Head of caudate nucleus (tissue), 42 donors: ENCODE data around the gene GNG12.

Experiments
- DNase-seq, 42 donors: peaks; one replicate each; pipeline versions ENCODE4 v3.0.0 to v3.0.0-alpha.2; 2020 to 2021; ENCODE audit warnings: mixed read lengths in 7 of 42
- intact Hi-C: fragments of 100-400 bp; cut with DNase I; formaldehyde crosslinking; loops from one replicate; pipeline ENCODE4 v1.15.0; 2022

GNG12 gene

DNA sequence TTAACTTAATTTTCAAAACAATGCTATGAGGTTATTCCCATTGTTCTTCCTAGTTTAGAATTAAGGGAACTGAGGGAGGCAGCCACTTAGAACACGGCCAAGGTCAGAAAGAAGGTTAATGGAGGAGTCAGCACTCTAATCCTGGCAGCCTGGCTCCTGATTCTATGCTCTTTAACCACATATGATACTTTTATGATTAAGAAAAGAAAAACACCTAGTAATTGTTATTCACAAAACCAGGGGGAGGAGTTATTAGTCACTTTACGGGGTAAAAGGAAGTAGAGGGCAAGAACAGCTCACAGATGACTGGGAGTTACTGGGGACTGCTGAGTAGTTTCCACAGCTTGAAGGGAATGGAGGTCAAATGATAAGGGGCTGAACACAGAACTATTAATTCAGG is 109.6 kb downstream of the GNG12 start:
- DNase-seq: no peak
- intact Hi-C loops: no loop called here

GRCh38 chr1:67723126-67723525 is 110.1 kb downstream of the GNG12 start:
- DNase-seq: no peak
- intact Hi-C loops: no loop called here

- DNase-seq: peak in 5 of 42 donors; percentile 6 to 52 (median 30)
- intact Hi-C loops: no loop called here
Measured at GRCh38 chr1:67722292-67722944, 110.8 kb downstream of the GNG12 start.

DNA sequence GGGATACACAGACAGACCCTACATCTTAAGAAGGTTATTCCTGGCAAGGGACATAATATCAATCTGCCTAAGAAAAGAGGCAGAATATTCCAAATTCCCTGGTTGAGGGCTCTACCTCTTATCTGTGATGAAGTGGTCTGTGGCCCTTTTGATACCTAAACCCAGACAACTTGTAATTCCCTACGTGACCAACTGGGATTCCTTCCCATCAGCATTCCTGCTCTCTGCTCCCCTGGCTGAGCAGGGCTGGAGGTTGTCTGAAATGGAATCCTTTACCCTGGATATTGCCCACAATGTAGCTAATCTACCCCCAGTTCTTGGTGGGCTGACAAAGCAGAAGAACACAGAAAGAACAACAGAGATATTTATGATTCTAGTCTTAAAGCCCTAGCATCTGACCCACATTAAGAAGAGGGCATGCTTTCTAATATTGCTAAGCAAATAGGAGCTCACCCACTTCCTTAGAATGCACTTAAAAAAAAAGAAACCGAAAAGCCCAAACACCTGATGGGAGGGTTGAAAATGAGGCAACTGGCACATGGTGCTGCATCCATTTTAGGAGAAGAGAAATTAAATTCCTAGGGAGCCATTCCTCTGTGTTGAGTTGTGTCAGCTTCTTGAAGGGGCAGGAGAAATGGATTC is 111.5 kb downstream of the GNG12 start:
- no peak for DNase-seq
- intact Hi-C loops: no loop called here

GRCh38 chr1:67721112-67721511 is 112.2 kb downstream of the GNG12 start:
- DNase-seq: no peak
- intact Hi-C loops: no loop called here

GRCh38 chr1:67719329-67720196 is 113.7 kb downstream of the GNG12 start:
- DNase-seq: no peak
- intact Hi-C loops: no loop called here

DNA sequence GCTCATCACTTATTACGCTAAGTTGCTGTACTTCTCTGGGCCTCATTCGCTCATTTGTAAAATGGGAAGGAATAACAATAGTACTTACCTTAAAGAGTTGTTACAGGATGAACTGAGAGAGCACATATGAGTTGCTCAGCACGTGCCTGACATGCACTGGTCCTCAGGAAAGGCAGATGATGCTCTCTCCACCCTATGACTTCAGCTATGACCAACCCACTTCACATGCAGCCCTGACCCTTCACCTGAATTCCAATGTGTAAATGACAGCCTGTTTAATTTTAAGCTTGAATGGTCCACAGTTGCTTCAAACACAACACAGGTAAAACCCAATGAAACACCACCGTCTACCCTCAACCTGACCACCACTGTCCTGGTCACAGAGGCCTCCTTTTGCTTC is 115.4 kb downstream of the GNG12 start:
- no peak for DNase-seq
- intact Hi-C loops: no loop called here

DNA sequence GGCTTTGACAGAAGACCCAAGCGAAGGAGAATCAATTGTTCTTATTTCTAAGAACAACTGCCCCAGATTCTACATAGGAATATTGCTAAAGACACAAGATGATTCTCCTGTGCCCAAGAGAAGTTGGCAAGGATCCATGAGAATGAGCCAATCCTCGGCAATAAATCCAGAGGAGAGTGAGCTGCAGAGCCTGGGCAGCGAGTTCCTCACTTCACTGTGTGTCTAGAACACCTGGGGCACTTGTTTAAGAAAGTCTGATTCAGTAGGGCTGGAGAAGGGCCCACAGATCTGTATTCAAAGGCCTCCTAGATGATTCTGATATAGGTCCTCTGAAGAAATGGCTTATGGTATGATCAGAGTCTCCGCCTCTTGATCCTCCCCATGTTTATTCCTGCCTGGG is 116.5 kb downstream of the GNG12 start:
- intact Hi-C loops: no loop called here
- peak in 2 of 42 donors; percentile 8 to 43 for DNase-seq

- no peak for DNase-seq
- intact Hi-C loops: no loop called here
Measured at GRCh38 chr1:67715819-67716218, 117.4 kb downstream of the GNG12 start.

- intact Hi-C loops: no loop called here
- peak in 2 of 42 donors; percentile 13 to 41 for DNase-seq
Measured at GRCh38 chr1:67713057-67713846, 120.0 kb downstream of the GNG12 start.

GRCh38 chr1:67711855-67712212 is 121.4 kb downstream of the GNG12 start:
- intact Hi-C loops: no loop called here

GRCh38 chr1:67711158-67711854 is 122.0 kb downstream of the GNG12 start:
- intact Hi-C loops: no loop called here
- DNase-seq: no peak

More at GRCh38 chr1:67711855-67712212, 121.4 kb downstream of the GNG12 start:
- no peak for DNase-seq

GRCh38 chr1:67710417-67710816 is 122.8 kb downstream of the GNG12 start:
- intact Hi-C loops: no loop called here

DNA sequence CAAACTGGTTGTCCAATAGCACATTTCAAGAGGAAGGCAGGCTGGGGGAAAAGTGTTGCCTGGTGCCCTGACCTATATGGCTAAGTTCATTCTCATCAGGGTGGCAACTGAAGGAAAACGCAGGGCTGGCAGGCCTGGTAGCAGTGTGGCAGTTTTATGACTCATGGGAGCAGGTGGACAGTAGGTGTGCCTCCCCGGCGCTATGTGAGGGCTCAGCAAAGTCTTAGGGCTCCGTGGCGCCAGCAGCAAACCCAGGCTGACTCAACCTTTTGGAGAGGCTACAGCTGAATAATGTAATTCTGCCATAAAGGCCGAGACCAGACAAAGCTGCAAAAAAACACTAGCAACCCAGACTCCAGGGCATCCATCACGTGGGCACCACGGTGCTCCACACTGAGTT is 124.7 kb downstream of the GNG12 start:
- intact Hi-C loops: no loop called here
- no peak for DNase-seq

More at GRCh38 chr1:67710417-67710816, 122.8 kb downstream of the GNG12 start:
- DNase-seq: peak in 1 of 42 donors; percentile 51

DNA sequence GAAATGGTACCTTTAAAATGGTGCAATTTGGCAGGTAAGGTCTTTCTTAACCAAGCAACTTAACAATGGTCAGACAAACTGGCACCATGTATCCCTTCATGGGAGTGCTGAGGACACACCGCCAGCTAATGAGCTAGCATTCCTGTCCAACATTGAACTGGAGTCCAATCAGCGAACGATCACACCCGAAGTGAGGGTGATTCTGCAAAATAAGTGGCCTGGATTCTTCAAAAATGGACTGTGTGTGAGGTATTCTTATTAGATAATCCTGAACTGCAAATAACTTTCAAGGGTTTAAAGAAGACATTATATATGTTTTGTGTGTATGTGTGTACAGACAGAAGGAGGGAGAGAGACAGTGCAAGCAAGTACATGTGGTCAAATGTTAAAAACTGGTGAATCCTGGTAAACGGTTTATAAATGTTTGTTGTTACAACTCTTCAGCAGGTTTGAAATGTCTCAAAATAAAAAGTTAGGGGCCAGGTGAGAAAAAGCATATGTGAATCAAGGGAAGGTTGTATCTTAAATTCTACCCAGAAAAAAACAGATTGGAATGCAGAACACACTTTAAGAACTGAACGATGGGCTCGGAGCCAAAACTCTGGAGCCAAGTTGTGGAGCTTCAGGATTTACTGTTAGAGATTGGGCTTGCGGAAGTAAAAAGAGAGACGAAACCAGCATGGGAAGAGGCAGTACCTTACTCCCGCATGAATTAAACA is 127.4 kb downstream of the GNG12 start:
- peak in 1 of 42 donors; percentile 23 for DNase-seq

GRCh38 chr1:67704351-67704750 is 128.9 kb downstream of the GNG12 start:
- intact Hi-C loops: no loop called here

More for the DNA sequence above, 127.4 kb downstream of the GNG12 start:
- intact Hi-C loops: no loop called here

DNA sequence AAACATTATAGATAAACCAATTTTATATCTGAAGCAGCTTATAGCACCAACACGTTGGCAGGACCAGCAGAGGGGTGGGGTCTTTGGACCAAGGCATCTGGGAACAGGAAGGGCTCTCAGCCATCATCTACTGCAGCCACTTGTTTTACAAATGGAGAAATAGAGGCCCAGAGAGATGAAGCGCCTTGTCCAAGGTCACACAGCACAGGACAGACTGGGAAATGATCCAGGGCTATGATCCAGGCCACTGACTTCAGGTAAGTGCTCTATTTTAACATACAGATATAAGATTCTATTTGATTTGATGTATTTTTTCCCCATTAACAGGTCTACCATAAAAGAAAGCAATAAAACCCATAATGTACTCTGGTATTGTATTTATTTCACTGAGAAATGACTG is 131.4 kb downstream of the GNG12 start:
- no peak for DNase-seq
- intact Hi-C loops: no loop called here

More at GRCh38 chr1:67704351-67704750, 128.9 kb downstream of the GNG12 start:
- DNase-seq: no peak
